ENCODE measurements around the gene ARMH1.

GRCh38 chr1:44693159-44693558 lies 18.6 kb downstream of the ARMH1 start:
- no peak for TF ChIP-seq CTCF (IDR thresholded peaks at IDR 0.05)
- TF ChIP-seq POLR2A (IDR thresholded peaks at IDR 0.05), result no peak

Data from testis (tissue), 2 donors.